Peyer's patch (tissue), 4 donors: Measurements from ENCODE around the gene NPAS2.

ENCODE experiments used
- POLR2A ChIP-seq, 2 donors: fragments of 450-650 bp; IDR thresholded peaks; one replicate each; pipeline ENCODE4 v1.5.1; 2017; ENCODE audit warnings: antibody characterized with exemption in 2 of 2, mild to moderate bottlenecking in 2 of 2, moderate library complexity in 2 of 2
- TF ChIP-seq, protein P1 (sequence below), 6 experiments: fragments of 450-650 bp in 4 of 6; fragments of 200-600 bp in 2 of 6; sonication (generic) in 1 of 6; IDR thresholded peaks; one replicate each; pipeline ENCODE4 v1.5.1; 2017 to 2019; ENCODE audit warnings: antibody characterized with exemption in 6 of 6, mild to moderate bottlenecking in 3 of 6, moderate library complexity in 1 of 6

DNA sequence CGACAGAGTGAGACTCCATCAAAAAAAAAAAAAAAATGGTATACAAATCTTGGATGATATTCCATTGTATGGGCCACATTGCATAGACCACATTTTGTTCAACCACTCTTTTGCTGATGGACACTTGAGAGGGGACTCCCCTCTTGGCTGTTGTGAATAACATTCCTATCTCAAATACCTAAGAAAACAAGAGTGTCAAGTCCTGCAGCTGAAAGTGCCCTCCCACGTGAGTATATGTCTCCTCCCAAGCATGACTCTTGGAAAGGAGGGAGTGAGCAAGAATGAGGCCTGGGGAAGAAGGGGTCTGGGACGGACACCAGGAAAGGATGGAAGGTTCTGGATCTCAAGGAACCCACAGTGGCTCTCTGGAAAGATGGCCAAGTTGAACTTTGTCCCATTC lies 36.0 kb upstream of the NPAS2 start:
- no peak for TF ChIP-seq POLR2A (IDR thresholded peaks at IDR 0.05)
- TF ChIP-seq, protein P1, sequence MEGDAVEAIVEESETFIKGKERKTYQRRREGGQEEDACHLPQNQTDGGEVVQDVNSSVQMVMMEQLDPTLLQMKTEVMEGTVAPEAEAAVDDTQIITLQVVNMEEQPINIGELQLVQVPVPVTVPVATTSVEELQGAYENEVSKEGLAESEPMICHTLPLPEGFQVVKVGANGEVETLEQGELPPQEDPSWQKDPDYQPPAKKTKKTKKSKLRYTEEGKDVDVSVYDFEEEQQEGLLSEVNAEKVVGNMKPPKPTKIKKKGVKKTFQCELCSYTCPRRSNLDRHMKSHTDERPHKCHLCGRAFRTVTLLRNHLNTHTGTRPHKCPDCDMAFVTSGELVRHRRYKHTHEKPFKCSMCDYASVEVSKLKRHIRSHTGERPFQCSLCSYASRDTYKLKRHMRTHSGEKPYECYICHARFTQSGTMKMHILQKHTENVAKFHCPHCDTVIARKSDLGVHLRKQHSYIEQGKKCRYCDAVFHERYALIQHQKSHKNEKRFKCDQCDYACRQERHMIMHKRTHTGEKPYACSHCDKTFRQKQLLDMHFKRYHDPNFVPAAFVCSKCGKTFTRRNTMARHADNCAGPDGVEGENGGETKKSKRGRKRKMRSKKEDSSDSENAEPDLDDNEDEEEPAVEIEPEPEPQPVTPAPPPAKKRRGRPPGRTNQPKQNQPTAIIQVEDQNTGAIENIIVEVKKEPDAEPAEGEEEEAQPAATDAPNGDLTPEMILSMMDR (IDR thresholded peaks at IDR 0.05) = no peak
